MV-4-11 (cell line): ENCODE measurements around the gene GPR153.
A peak's percentile ranks its signal among the peaks of the same experiment; 100 is the strongest.

Experiments used
- DNase-seq: peaks from one replicate; lab custom pipeline; 2025; lab: John Stamatoyannopoulos, UW

The GPR153 gene

DNA sequence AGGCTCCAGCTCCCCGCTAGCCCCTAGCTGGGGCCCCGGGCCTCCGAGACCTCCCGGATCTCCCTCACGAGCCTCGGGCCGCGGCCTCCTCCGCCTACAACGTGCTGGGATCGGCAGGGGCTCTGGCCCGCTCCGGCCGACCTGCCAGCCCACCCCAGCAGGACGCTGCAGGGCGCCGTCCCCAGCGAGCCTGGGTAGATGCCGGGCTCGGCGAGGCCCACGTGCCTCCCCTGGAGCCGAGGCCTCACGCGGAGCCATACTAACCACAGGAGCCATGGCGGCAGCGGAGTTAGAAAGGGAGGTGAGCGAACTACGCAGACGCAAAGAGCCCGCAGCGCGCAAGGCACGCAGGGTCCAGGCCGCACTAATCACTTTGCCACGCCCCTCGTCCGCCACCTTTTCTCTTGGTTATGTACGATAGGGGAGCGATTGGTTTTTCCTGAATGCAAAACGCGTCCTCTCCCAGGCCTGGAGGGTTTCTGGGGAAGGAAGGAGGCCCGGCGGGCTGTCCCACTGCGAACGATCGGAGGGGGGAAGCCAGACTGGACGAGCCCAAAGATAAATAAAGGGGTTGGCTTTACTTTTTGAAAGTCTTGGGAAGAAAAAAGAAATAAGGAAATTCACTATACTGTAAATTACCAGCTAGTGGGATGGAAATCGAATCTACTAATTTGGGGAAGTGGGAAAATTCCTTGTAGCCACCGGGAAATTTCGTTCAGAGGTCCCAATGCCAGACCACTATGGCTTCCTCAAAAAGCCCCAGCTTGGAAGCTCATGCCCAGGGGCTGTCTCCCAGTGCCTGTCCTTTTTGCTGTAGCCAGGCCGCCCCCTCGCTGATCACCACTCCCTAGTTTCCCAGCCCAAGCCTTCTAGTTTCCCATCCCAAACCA lies 61.4 kb downstream of the GPR153 start, which contains the start of gene RPL22:
TSS of gene RPL22 (minus strand) at position 298 of the 890 bp plus-strand sequence. CDS start at position 276, 22 bp downstream.
- peak; percentile 99 for DNase-seq

DNA sequence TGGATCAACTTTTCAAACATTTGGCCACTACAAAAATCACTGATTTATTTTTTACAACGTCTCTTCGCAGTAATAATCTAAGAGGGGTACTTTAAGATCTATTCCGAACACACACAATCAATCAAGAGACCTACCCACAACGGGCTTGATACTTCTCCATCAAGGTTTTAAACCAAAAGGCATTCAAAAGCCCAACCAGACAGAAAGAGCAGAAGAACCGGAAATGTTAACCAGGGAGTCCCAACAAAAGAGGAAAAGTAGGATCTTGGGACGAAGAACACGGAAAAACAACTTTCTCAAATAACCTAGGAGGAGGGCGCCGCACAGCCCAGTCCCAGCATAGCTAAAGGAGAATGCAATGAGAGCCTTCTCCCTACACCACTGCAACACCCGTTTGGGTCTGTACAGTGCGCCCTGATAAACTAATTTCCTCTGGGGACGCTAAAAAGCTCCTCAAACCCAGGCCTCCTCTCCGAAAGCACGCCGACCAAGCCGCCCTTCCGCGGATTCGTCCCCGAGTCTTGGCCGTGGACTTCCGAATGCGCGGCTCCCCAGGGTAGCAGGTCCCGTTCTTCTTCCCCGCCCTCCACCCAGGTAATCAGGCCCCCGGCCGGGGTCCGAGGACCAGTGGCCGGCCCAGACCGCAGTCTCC lies 62.1 kb downstream of the GPR153 start:
- DNase-seq: no peak

DNA sequence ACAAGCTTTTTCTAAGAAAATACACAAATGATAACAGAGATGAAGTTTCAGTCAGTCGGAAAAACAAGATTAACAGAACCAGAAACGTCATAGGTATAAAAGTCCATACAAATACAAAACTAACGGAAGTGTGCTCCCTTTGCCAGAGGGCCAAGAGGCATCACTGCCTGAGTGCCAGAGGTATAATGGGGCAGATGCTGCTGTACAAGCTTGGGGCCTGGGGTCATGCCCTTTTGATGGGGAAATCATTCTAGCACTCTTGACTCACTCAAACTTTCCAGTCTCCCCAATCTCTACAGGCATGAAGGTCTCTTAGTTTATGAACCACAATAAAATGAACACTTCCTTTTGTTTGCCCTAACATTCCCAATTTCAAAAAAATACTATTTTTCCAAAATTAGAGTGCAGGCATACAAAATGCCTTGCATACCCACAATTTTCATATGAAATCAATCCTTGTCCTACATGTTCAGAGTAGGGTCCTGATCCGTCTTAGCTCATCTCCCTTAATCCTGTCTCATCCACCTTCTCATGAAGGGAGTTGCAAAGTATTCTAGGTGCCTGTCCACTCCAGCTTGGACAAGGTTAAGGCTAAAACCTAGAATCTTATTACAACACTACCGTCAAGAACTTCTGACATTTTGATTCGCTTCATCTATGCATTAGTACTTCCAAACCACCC lies 63.0 kb downstream of the GPR153 start:
- DNase-seq: peak; percentile 55
